SK-N-SH (cell line): ENCODE data around the gene MAPKAP1. TPM values are rescaled to one million over a fixed set of nuclear protein-coding genes. Genes with fewer than 3 reads are reported as not detected.

Experiments
- CTCF ChIA-PET: fragments of 300-600, 350-600 bp; formaldehyde crosslinking; extraction: SDS; loops from one replicate; lab custom pipeline; 2021; lab: Yijun Ruan, JAX
- POLR2A ChIA-PET: fragments of 350-600 bp; sonication (Branson Sonifier 250); formaldehyde crosslinking; extraction: SDS; loops from one replicate; lab custom pipeline; 2020; ENCODE audit warnings: antibody characterized with exemption, inconsistent platforms; lab: Yijun Ruan, JAX
- DNase-seq: peaks from one replicate; pipeline ENCODE4 v3.0.0; 2012
- H2AFZ ChIP-seq: fragments of 200-600 bp; sonication (generic); 2 replicates; pipeline ENCODE4 v1.8.1; 2016; ENCODE audit warnings: antibody characterized with exemption, mild to moderate bottlenecking, low read depth
- H3F3A ChIP-seq: fragments of 200-600 bp; sonication (generic); replicated peaks from 2 replicates; pipeline ENCODE3; 2016; ENCODE audit warnings: antibody characterized with exemption, mild to moderate bottlenecking; ENCODE audit not compliant: insufficient read depth
- H3K27ac ChIP-seq, 2 experiments: fragments of 200-500 bp in 1 of 2; fragments of 200-600 bp in 1 of 2; sonication (Bioruptor generic) in 1 of 2; sonication (generic), shearing (Covaris generic) in 1 of 2; 2 replicates each; pipeline versions ENCODE4 v1.5.1 to v1.6.1; 2014 to 2016; ENCODE audit warnings: low read depth in 2 of 2, inconsistent platforms in 1 of 2, low read length in 1 of 2, mild to moderate bottlenecking in 1 of 2, mixed read lengths in 1 of 2
- H3K27me3 ChIP-seq: fragments of 200-600 bp; sonication (generic), shearing (Covaris generic); 2 replicates; pipeline ENCODE4 v1.6.1; 2016; ENCODE audit warnings: mixed run types; ENCODE audit not compliant: insufficient read depth
- H3K36me3 ChIP-seq, 2 experiments: fragments of 200-500 bp in 1 of 2; fragments of 200-600 bp in 1 of 2; sonication (Bioruptor generic) in 1 of 2; sonication (generic) in 1 of 2; replicated peaks in 1 of 2; 2 replicates each; pipeline versions ENCODE3 to v1.5.1; 2014 to 2016; ENCODE audit warnings: low read length in 1 of 2, mild to moderate bottlenecking in 1 of 2; ENCODE audit not compliant: insufficient read depth in 2 of 2, control insufficient read depth in 1 of 2
- H3K4me1 ChIP-seq, 2 experiments: fragments of 200-500 bp in 1 of 2; fragments of 200-600 bp in 1 of 2; sonication (Bioruptor generic) in 1 of 2; sonication (generic), shearing (Covaris generic) in 1 of 2; 2 replicates each; pipeline versions ENCODE4 v1.5.1 to v1.6.1; 2014 to 2016; ENCODE audit warnings: low read depth in 1 of 2, low read length in 1 of 2, mixed run types in 1 of 2; ENCODE audit not compliant: insufficient read depth in 2 of 2, control insufficient read depth in 1 of 2
- H3K4me2 ChIP-seq: fragments of 200-600 bp; sonication (generic), shearing (Covaris generic); 2 replicates; pipeline ENCODE4 v1.6.1; 2017; ENCODE audit warnings: mixed run types
- H3K4me3 ChIP-seq, 2 experiments: fragments of 200-500 bp in 1 of 2; fragments of 200-600 bp in 1 of 2; sonication (Bioruptor generic) in 1 of 2; sonication (generic), shearing (Covaris generic) in 1 of 2; 2 replicates each; pipeline versions ENCODE4 v1.5.1 to v1.8.1; 2014 to 2016; ENCODE audit warnings: low read depth in 2 of 2, inconsistent platforms in 1 of 2, low read length in 1 of 2, mild to moderate bottlenecking in 1 of 2, mixed read lengths in 1 of 2, moderate library complexity in 1 of 2
- H3K79me2 ChIP-seq: fragments of 200-600 bp; sonication (generic); 2 replicates; pipeline ENCODE4 v1.8.1; 2017; ENCODE audit warnings: mild to moderate bottlenecking; ENCODE audit not compliant: insufficient read depth
- H3K9ac ChIP-seq: fragments of 200-600 bp; sonication (generic); 2 replicates; pipeline ENCODE4 v1.6.1; 2017; ENCODE audit warnings: mixed run types
- H3K9me2 ChIP-seq: fragments of 200-600 bp; sonication (generic); 2 replicates; pipeline ENCODE4 v1.6.1; 2017; ENCODE audit warnings: mixed run types
- H3K9me3 ChIP-seq: fragments of 200-600 bp; sonication (generic); 2 replicates; pipeline ENCODE4 v1.6.1; 2017; ENCODE audit warnings: mixed run types, mild to moderate bottlenecking, moderate library complexity
- H4K20me1 ChIP-seq: fragments of 200-600 bp; sonication (generic); 2 replicates; pipeline ENCODE4 v1.6.1; 2017; ENCODE audit warnings: mild to moderate bottlenecking, mixed run types; ENCODE audit not compliant: insufficient read depth
- ELF1 ChIP-seq: IDR thresholded peaks from 2 replicates; pipeline ENCODE4 v1.4.0; 2012
- EP300 ChIP-seq, 2 experiments: IDR thresholded peaks; 2 replicates each; pipeline versions ENCODE4 v1.4.0 to v1.6.1; 2012; ENCODE audit warnings: borderline replicate concordance in 1 of 2, low read depth in 1 of 2, low read length in 1 of 2
- FOXJ3 ChIP-seq: sonication (generic); formaldehyde crosslinking; IDR thresholded peaks from 2 replicates; pipeline ENCODE4 v1.5.1; 2020; ENCODE audit warnings: mild to moderate bottlenecking, missing genetic modification reagents
- FOXM1 ChIP-seq: IDR thresholded peaks from 2 replicates; pipeline ENCODE4 v1.4.0; 2012; ENCODE audit warnings: low read depth, mild to moderate bottlenecking
- MEF2A ChIP-seq: IDR thresholded peaks from 2 replicates; pipeline ENCODE4 v1.4.0; 2012; ENCODE audit warnings: low read depth, borderline replicate concordance
- PBX3 ChIP-seq: IDR thresholded peaks from 2 replicates; pipeline ENCODE4; 2012
- RCOR1 ChIP-seq: fragments of 150-350 bp; IDR thresholded peaks from 2 replicates; pipeline ENCODE4 v1.6.1; 2017; ENCODE audit warnings: antibody characterized with exemption, low read length
- REST ChIP-seq: IDR thresholded peaks from 2 replicates; pipeline ENCODE4 v1.6.1; 2012; ENCODE audit warnings: mild to moderate bottlenecking, low read depth, low read length, moderate library complexity
- RFX5 ChIP-seq: IDR thresholded peaks from 2 replicates; pipeline ENCODE4 v1.6.1; 2012; ENCODE audit warnings: mild to moderate bottlenecking, improper control_type of control experiment, low read length
- TEAD4 ChIP-seq: IDR thresholded peaks from 2 replicates; pipeline ENCODE4 v1.4.0; 2012; ENCODE audit warnings: mild to moderate bottlenecking, borderline replicate concordance; ENCODE audit not compliant: insufficient read depth
- USF1 ChIP-seq: IDR thresholded peaks from 2 replicates; pipeline ENCODE4 v1.4.0; 2012; ENCODE audit warnings: low read depth, borderline replicate concordance
- YY1 ChIP-seq: IDR thresholded peaks from 2 replicates; pipeline ENCODE4 v1.4.0; 2012; ENCODE audit warnings: low read depth, mild to moderate bottlenecking
- WGBS: methylation state at CpG from one replicate; pipeline ENCODE4 v1.1.6; 2017; ENCODE audit warnings: low lambda C conversion rate; 5-methylcytosine and 5-hydroxymethylcytosine counted together
- polyA plus RNA-seq, 3 experiments: library from polyadenylated mRNA; depleted of rRNA; stranded (reverse); fragments of >200 nt; gene quantifications; 2 replicates each; pipeline ENCODE4 v1.2.3, GENCODE V29; 2012

MAPKAP1 gene
- polyA plus RNA-seq, 1 of the 3 experiments (the other 2 are of a cell fraction): 117 TPM

GRCh38 chr9:125422853-125423252 lies 284.2 kb downstream of the MAPKAP1 start (continued):
- TF ChIP-seq REST: no peak
- TF ChIP-seq EP300 (IDR thresholded peaks at IDR 0.05; ENCODE audit: borderline replicate concordance in 1 of 2, low read depth in 1 of 2, low read length in 1 of 2): no peak
- no peak for TF ChIP-seq MEF2A
- no peak for TF ChIP-seq FOXJ3 (CRISPR knock-in tag)
- no peak for TF ChIP-seq RCOR1
- no peak for TF ChIP-seq YY1
- TF ChIP-seq ELF1: no peak
- TF ChIP-seq, all 33 proteins: peak for 0

GRCh38 chr9:125421591-125422181 lies 285.3 kb downstream of the MAPKAP1 start:
- POLR2A ChIA-PET: no interaction called here
- no peak overlapping the region for H3K9ac ChIP-seq
- no peaks in the 10 kb centered on the region for H3K36me3 ChIP-seq
- H3K27ac ChIP-seq: no peak overlapping the region
- no peaks in the 10 kb centered on the region for H3K79me2 ChIP-seq
- 95% methylated on average over 10 of the region's 13 CpGs for WGBS
- CTCF ChIA-PET: interaction anchor here (1.0 to 5.8 kb wide), 3 partner anchors 14 to 977 kb away, joined by 3 to 30 read pairs (median 5); no protein-coding TSS in a partner anchor
- no peaks in the 10 kb centered on the region for H3K9me3 ChIP-seq
- H3K9me2 ChIP-seq: no peaks in the 10 kb centered on the region
- no peaks in the 10 kb centered on the region for H3K27me3 ChIP-seq
- H3K4me1 ChIP-seq: no peaks in the 10 kb centered on the region
- H4K20me1 ChIP-seq: no peaks in the 10 kb centered on the region
- TF ChIP-seq FOXM1 (no peak), TEAD4 (no peak), EP300 (IDR thresholded peaks at IDR 0.05; ENCODE audit: borderline replicate concordance in 1 of 2, low read depth in 1 of 2, low read length in 1 of 2) (no peak), RFX5 (no peak), USF1 (no peak), PBX3 (no peak), FOXJ3 (CRISPR knock-in tag) (no peak)
- TF ChIP-seq, all 33 proteins: peak for 0
- H2AFZ ChIP-seq: no peak overlapping the region
- H3F3A ChIP-seq: no peaks in the 10 kb centered on the region
- no peak overlapping the region for H3K4me3 ChIP-seq
- H3K4me2 ChIP-seq: no peak overlapping the region
- DNase-seq: no peak
